Forelimb muscle (tissue), 1 donor: ENCODE results near the gene VASH1. TPM values are rescaled to one million over a fixed set of nuclear protein-coding genes. Genes with fewer than 3 reads are reported as not detected.

ENCODE experiments used
- DNase-seq: peaks from one replicate; pipeline ENCODE4 v3.0.0-alpha.2; 2013; ENCODE audit warnings: low read depth
- polyA plus RNA-seq: library from polyadenylated mRNA; unstranded; fragments of 120-200 nt; gene quantifications from one replicate; pipeline ENCODE4 v1.2.1, GENCODE V29; 2013; ENCODE audit not compliant: insufficient read length

The VASH1 gene
- polyA plus RNA-seq, 1 donor: 45.7 TPM

GRCh38 chr14:76784266-76784874, 23.1 kb downstream of the VASH1 start:
- no peak for DNase-seq

DNA sequence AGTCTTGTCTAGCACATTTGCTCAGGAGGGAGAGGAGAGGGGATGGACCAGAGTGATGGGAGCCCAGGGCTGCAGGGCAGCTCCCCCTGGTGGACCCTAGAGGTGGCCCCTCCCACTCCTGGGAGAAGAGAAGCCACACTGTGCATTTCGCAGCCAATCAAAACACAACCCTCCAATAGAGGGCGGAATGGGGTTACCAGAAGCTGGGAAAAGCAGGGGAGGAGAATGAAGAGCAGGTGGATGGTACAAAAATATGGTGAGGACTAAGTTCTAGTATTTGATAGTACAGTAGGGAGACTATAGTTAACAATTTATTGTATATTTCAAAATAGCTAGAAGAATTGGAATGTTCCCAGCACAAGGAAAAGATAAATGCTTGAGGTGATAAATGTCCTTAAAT, 23.6 kb downstream of the VASH1 start:
- DNase-seq: no peak

- no peak for DNase-seq
Observed at GRCh38 chr14:76786601-76787000, 25.3 kb downstream of the VASH1 start.

- no peak for DNase-seq
Observed at GRCh38 chr14:76792422-76792821, 31.2 kb downstream of the VASH1 start.

DNA sequence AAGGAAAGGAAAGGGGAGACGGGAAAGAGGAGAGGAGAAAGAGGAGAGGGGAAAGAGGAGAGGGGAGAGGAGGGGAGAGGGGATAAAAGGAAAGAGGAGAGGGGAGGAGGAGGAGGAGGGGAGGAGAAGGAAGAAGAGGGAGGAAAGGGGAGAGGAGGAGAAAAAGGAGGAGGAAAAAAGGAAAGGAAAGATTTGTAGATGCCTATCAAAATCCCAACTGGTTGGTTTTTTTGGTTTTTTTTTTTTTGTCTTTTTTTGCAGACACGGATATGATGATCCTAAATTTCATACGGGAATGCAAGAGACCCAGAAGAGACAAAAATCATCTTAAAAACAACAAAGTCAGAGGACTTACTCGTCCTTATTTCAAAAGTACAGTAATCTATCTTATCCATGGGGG, 32.1 kb downstream of the VASH1 start:
- no peak for DNase-seq

DNA sequence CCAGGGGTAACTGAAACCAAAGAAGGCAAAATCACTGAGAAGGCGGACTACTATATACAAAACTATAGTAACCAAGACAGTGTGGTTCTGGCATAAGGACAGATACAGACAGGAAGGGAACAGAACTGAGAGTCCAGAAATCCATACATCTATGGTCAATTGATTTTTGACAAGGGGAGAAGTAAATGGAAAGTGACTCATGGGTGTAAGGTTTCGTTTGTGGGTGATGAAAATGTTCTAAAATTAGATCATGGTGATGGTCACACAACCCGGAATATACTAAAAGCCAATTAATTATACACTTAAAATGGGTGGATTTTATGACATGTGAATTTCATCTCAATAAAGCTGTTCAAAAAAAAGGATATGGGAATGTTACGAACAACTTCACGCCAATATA, 32.7 kb downstream of the VASH1 start:
- DNase-seq: no peak

DNA sequence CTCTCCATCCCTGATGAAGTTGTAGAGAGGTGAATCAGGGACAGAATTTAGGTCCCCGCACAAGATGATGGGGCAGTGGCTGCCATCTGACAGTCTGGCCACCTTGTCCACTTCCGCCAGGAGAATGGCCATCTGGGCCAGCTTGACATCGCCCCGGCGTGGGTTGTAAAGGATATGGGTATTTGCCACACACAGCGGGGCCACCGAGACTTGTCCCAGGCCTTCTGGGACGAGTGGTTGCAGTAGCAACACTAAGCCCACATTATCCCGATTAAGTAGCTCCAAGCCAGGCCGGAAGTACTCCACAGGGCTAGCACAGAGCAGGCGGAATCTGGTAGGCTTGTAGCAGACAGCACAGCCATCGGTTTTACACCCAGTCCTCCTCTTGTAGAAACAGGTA, 45.2 kb downstream of the VASH1 start:
- no peak for DNase-seq

- DNase-seq: no peak
Observed at GRCh38 chr14:76808011-76808410, 46.7 kb downstream of the VASH1 start.

- DNase-seq: no peak
Observed at GRCh38 chr14:76808990-76809389, 47.7 kb downstream of the VASH1 start.

- DNase-seq: no peak
Observed at GRCh38 chr14:76810525-76810924, 49.3 kb downstream of the VASH1 start.

DNA sequence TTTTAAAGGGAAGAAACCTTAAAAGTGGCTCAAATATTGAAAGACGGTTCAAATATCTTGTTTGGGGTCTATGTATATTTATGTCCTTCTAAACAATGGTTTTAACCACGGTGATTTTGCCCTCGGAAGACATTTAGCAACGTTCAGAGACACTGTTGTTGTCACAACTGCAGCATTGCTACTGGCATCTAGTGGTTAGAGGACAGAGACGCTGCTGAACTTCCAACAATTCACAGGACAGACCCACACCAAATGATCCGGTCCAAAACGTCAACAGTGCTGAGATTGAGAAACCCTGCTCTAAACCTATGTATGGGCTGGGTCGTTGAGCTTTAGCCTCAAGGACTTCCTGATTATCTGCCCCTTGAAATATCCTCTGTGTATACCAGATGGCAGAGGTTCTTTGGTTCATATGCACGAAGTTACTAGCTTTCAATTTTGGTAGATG, 49.7 kb downstream of the VASH1 start:
- no peak for DNase-seq

DNA sequence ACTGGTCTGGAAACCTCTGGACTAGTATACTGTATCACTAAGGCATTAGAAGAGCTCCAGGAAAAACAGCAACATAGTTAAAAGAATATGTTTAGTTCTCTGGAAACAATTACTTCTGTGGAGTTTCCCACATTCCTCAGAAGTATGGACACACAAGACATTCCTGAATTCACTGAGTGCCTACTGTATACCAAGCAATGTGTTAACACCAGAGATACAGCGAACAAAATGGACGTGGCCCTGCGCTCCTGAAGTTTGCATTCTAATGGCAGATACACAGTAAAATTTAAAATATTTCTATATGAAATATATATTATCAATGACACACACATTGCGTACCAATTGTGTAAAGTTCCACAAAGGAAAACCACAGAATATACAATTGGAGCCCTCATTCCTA, 50.3 kb downstream of the VASH1 start:
- no peak for DNase-seq

- DNase-seq: no peak
Observed at GRCh38 chr14:76812093-76812421, 50.8 kb downstream of the VASH1 start.

GRCh38 chr14:76812422-76813383, 51.4 kb downstream of the VASH1 start, which contains the start of gene ANGEL1:
ANGEL1 (minus strand) TSS chr14:76812882; CDS start chr14:76812827, 55 bp downstream.
- peak; percentile 56 for DNase-seq

- DNase-seq: peak; percentile 95
Observed at GRCh38 chr14:76814726-76815645, 53.7 kb downstream of the VASH1 start.

DNA sequence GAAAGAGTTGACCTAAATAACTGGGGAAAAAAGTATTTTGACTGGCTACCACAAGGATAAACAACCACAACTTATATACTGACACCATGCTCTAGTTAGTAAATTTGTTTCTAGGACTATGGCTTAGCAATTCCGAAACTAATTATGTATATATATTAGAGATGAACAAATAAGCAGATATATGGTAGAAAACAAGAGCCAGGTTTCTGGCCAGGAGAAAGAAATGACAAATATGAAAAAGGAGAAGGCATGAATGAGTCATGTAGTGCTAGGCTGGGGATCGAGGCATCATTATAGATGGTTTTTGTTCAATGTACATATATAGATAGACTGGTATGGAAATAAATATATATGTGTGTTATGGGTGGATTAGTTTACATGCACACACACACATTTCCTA, 59.4 kb downstream of the VASH1 start:
- DNase-seq: no peak

DNA sequence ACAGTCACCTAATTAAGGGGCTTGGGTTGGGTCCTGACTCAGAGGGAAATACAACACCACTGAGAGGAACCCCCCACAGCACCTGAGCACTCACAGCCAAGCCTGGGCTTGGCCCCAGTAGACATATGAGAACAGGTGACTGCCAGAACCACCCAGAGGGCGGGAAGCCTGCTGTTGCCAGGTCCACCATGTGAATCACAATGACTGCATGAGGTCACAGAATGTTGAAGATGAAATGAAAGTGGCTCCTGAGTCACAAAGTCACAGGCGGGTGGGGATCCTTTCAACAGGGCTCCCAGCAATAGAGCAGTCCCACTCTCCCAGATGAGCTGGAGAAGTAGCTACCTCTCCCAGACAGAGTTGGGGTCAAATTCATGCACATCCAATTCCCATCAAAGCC, 64.9 kb downstream of the VASH1 start, which contains the start of gene LRRC74A:
Gene LRRC74A, plus strand, starts transcription at position 287 of the 400 bp plus-strand sequence. CDS start 290 bp downstream, outside the sequence.
- DNase-seq: no peak

DNA sequence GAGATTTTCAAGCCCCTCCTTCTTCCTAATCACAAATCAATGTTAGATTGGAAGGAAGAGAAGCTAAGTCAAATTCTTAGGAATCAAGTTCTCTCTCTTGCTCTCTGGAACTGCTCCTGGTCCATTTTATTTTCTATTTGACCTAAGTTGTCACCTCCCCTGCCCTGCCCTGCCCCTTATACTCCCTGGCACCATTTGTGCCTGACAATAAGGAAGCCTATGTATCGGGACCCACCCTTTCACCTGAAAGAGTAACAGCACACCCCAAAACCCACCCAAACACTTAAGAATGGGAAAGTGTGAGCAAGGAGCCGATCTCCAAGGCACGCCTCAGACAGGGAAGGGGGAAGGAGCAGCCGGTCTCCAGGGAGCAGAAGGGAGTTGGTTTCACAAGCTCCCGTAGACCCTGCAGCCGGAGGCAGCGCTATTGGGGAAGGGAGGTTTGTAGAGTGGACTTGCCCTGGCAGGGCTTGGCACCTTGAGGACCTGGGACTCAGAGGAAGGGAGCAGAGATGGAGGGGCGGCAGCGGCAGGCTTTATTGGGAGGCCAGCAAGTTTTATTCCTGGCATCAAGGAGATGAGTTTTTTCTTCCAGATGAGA, 66.5 kb downstream of the VASH1 start:
- DNase-seq: no peak

GRCh38 chr14:76828339-76829012, 67.2 kb downstream of the VASH1 start:
- DNase-seq: no peak

GRCh38 chr14:76829013-76829365, 67.7 kb downstream of the VASH1 start:
- DNase-seq: no peak
